ENCODE measurements around the gene SH3RF3.
"Not testable (repeated sequence)": the region's sequence is repeated elsewhere in the genome, so short reads cannot be mapped to it uniquely, and the experiment has no call there.

SH3RF3 gene

DNA sequence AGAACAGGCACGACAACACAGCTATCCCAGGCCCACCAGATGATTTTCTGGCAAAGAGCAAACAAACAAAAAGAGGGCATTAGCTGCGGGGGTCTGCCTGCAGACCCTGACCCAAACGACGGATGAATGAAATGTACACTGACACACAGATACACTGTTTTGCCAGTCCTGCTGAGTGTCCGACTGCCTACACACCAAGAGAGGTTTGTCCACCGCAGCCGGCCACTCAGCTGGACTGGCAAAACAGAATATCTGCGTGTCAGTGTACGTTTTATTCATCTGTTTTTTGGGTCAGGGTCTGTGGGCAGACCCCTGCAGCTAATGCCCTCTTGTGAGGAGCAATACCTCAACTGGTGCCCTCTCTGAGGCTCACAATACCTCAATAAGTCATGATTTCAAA, 10.7 kb upstream of the SH3RF3 start:
- DNase-seq = no peak

DNA sequence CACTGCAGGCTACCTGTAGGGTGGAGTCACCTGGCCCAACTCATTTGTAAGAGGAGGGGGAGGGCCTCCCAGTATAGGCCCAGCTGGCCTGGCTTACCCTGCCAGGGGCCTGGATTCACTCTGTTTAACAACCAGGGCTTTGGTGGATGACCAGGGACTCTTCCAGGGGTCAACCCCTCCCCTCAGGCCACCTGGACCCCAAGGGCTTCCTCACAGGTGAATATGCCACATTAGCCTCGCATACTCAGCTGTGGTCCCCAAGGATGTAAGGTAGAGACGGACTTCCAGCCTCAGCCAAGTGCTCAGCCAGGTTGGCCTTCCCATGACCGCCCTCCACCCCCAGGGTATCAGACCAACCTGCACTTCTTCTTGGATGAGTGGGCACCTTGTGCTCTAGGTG, 8.8 kb upstream of the SH3RF3 start:
- no peak for DNase-seq

DNA sequence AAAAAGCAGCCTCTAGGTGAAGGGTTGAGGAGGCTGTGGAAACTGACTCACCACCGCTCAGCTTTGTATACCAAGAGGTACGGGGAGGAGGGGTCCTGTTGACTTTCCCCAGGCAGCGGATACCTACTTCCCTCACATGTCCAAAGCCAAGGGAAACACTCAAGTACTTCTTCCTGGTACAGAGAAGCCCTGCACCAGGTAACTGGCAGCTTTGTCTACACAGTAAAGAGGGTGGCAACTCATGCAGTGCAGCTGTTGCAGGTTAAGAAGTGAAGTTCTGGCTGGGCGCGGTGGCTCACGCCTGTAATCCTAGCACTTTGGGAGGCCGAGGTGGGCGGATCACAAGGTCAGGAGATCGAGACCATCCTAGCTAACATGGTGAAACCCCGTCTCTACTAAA, 8.3 kb upstream of the SH3RF3 start:
- DNase-seq = not testable (repeated sequence)

GRCh38 chr2:109123586-109124201, 5.3 kb upstream of the SH3RF3 start:
- no peak for DNase-seq

DNA sequence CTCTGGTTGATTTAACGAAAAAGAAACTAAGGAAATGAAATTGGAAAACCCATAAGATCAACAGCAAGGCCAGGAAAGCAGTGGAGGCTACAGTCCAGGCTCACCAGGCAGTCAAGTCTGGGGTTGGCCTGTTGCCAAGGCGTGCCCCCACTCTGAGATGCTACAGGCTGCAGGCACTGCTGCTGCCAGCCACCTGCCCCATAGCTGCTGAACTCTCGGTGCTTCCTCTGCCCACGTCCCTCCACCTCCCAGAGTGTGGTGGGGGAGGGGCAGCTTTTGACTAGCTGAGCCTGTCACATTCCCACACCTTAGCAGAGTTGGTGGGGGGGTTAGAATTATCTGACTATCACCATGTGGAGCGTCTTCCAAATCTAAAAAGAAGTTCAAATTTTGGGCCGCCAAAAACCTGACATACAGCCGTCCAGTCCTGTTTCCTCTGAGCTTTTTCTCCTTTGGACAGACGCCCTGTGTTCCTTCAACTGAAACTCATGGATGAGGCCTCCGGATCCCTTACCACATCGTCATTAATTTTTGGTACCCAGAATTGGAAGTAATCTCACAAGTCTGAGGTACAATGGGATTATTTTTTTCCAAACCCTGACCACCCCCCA, 3.9 kb upstream of the SH3RF3 start:
- DNase-seq = no peak

DNA sequence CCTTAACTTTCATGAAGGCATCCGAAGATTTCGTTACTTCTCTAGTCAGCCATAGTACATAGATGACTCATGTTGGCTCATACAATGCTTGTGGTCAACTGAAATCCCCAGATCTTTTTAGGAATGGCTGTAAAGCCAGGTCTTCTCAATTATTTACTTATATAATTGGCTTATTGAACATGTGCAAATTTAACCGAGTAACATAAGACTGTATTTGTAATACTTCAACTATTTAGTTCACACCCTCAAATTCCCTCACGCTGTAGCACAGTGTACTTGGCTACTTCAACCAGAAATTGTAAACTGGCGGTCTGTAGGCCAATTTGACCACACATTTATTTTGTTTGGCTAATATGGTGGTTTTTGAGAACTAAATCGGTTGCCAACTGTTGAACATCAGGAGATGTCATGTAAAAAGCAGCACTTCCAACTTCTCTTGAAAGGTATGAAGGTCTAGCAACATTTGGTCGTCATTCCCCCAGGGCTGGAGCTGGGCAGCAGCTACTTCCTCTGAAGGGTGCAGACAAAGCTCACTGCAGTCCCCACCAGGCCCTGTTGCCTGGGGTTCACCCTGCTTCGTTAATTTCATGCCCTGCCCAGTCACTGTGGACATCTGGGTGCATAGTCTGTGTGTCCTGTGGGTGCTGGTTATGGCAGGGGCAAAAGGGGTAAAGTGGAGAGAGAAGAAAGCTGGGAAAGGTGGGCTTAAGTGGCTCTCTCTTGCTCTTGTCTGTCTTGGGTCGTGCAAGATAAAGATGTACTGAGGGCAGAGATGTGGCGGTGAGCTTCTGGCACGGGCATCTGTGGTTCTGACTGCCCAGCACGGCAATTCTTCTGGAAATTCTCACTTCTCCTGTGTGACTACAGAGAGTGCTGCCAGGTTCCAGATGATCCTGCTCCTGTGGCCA, 3.2 kb upstream of the SH3RF3 start:
- no peak for DNase-seq

- DNase-seq = peak in 1 of 2 experiments; percentile 9
These were observed 2.5 kb upstream of the SH3RF3 start for GRCh38 chr2:109126501-109126860.

DNA sequence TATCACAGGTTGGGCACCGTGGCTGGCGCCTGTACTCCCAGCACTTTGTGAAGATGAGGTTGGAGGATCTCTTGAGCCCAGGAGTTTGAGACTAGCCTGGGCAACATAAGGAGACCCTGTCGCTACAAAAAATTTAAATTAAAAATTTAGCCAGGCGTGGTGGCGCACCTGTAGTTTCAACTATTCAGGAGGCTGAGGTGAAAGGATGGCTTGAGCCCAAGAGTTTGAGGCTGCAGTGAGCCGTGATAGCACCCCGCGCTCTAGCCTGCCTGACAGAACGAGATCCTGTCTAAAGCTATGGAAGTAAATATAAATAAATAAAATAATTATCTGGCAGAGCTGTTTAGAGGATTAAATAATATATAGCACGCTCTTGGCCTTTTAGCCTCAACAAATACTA, 1.4 kb upstream of the SH3RF3 start:
- DNase-seq = no peak

DNA sequence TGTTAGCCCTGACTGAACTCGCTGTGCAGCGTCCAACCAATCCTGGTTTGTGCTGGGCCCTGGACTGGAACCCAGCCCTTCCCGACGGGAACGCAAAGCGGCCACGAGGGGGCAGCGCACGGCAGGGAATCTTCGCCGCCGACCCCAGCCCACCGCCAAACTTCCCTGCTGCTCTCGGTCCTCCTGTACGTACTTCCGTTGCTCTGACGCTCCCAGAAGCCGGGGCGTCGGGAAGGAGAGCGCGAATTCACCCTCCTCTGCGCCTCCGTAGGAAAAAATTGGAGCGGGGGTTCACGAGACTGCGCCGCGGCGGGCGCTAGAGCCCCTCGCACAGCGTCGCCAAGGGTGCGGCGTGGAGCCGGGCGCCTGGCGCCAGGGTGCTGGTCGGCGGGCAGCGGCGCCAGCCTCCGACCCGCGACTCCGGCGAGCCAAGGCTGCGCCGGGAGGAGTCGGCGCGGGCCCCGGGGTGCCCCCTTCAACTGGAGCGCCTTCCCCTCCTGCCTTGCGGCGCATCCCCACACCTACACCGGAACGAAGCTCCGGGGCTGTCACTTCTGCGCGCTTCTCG, 873 bp upstream of the SH3RF3 start:
- peak; percentile 58 to 88 for DNase-seq

DNA sequence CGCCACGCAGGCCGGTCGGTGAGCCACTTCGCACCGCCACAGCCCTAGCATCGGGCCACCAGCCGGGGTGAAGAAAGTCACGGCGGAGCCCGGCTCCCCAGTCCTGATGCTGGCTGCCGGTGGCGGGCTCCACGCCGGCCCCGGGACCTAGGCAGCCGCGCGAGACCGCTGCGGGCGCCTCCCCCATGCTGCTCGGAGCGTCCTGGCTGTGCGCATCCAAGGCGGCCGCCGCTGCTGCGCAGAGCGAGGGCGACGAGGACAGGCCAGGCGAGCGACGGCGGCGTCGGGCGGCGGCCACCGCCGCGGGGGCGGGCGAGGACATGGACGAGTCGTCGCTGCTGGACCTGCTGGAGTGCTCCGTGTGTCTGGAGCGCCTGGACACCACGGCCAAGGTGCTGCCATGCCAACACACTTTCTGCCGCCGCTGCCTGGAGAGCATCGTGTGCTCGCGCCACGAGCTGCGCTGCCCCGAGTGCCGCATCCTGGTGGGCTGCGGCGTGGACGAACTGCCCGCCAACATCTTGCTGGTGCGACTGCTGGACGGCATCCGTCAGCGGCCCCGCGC, 433 bp downstream of the SH3RF3 start:
- DNase-seq = peak in 1 of 2 experiments; percentile 31

GRCh38 chr2:109129921-109130722, 1.1 kb downstream of the SH3RF3 start:
- DNase-seq = no peak

DNA sequence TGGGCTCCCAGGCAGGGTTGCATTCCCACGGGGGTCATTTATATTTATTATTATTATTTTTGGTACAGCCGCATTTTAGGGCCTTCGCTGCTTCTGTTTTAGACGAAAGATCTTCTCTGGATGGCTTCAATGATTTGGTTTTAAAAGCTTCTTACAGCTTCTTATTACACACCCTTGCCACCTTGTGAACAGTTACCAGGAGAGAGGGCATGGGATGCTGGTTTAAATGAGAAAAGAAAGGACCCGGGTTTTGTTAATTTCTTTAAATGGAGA, 1.7 kb downstream of the SH3RF3 start:
- no peak for DNase-seq

DNA sequence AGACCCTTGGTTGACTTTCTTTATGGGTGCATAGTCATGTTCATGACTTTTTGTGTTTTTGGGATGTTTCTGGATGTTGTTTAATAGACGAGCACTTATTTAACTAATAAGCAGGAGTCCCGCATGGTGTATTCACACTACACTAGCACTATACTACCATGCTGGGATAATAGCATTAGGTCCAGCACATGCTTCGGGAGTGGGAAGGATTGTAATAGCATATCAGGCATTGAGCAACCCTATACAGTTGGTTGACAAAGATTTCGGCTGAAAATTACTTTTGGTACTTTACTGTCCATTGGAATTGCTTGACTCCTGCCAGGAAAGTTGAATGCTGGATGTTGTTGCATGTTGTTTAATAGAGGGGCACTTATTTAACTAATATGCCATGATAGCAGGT, 2.8 kb downstream of the SH3RF3 start:
- no peak for DNase-seq

GRCh38 chr2:109132626-109133025, 3.6 kb downstream of the SH3RF3 start:
- DNase-seq = no peak

DNA sequence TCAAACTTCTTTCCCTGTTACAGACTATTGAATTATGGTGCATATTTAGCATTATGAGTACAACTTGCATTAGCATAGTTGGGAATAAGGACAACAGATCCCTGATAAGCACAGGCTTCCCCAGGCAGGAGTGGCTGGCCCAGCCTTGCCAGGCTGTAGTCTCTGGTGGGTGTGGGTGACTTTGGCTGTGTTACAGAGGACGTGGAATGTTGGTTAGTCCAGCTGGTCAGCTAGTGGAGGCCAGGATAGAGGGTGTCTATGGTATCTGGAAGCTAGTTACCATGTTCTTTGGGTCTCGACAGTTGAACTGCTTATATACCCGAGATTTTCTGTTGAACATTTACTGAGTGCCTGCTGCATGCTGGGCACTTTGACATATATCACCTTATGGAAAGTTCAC, 4.7 kb downstream of the SH3RF3 start:
- no peak for DNase-seq

- no peak for DNase-seq
These were observed 5.8 kb downstream of the SH3RF3 start for GRCh38 chr2:109134741-109135358.

GRCh38 chr2:109135359-109136197, 6.6 kb downstream of the SH3RF3 start:
- DNase-seq = peak in 1 of 2 experiments; percentile 53

DNA sequence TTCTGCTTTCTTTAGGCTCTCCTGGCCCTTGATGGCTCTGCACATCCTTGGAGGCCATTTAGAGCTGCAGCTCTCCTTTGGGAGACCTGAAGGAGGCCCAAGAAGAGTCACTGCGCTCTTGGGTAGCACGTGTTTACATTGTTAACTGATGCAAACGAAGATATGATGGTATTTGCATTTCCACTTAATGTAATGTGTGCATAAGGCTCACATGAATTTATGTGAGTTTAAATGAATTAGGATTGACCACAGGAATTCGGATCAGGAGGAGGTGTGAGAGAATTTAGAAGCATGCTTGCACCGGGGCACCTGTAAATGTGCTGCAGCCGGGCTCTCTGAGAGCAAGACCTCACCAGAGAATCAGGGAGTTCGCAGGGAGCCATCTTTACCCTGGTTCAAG, 7.5 kb downstream of the SH3RF3 start:
- no peak for DNase-seq

DNA sequence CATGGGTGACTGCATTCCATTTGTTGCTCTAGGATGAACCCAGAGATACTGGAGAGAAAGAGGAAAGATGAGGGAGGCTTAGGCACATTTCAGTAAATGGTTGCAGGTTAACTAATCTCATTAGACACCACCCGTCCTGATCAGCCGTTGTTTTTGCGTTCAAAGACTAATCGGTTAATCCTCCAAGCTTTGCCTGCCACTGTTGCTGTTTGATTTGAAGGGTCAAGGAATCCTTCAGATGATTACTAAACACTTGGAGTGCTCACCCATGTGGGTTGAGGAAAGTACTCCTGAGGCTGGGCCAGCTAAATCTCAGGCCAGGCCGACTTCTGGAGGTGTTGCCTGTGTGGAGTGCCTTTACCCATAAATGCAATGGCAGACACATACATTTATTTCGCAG, 8.6 kb downstream of the SH3RF3 start:
- no peak for DNase-seq

GRCh38 chr2:109138449-109138848, 9.4 kb downstream of the SH3RF3 start:
- DNase-seq = no peak

DNA sequence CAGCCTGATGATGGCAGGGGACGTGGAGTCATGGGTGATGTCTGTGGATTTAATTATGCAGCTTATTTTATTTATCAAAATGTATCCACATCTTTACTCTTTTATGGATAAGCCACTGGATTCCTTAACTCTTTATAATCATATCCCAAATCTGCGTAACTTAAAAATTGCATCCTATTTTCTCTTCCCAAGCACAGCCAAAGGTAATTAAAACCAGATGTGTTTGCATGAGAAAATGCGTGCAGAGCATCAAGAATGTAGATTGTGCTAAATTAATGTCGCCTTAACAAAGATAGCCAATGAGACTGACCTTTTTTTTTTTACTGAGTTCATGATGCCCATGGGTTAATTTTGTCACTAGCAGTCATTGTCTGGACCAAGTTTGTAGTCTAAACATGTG, 10.0 kb downstream of the SH3RF3 start:
- no peak for DNase-seq

Data from NCI-H446 (cell line).